ENCODE measurements around the gene ACSL1.

DNA sequence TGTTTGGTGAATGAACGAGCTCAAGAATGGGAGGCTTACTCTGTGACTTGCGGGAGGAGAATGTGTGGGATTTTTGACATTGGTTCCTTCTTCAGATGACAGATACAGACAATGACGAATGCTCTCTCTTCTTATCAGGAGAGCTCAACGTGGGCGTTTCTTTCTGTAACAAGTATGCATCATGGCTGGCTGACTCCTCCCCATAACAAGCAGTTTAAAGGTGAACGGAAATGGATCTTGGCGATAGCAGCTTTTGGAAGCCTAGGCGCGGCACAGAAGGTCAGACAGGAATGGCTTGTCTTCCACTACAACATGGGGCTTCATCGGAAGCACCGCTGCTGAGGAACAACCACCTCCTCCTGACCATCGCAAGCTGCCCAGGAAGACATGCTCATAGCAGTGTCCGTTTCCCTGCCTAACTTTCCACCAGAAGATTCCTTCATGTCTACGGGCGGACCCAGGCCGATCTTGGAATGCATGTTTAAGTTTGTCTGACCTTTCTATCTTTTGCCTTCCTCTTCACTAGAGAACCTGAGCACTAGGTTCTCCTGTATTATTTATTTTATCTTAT is 18.3 kb upstream of the ACSL1 start:
- TF ChIP-seq, protein P1, sequence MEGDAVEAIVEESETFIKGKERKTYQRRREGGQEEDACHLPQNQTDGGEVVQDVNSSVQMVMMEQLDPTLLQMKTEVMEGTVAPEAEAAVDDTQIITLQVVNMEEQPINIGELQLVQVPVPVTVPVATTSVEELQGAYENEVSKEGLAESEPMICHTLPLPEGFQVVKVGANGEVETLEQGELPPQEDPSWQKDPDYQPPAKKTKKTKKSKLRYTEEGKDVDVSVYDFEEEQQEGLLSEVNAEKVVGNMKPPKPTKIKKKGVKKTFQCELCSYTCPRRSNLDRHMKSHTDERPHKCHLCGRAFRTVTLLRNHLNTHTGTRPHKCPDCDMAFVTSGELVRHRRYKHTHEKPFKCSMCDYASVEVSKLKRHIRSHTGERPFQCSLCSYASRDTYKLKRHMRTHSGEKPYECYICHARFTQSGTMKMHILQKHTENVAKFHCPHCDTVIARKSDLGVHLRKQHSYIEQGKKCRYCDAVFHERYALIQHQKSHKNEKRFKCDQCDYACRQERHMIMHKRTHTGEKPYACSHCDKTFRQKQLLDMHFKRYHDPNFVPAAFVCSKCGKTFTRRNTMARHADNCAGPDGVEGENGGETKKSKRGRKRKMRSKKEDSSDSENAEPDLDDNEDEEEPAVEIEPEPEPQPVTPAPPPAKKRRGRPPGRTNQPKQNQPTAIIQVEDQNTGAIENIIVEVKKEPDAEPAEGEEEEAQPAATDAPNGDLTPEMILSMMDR (IDR thresholded peaks at IDR 0.05; ENCODE audit: low read depth, low read length), result no peak
- no peak for TF ChIP-seq EZH2phosphoT487 (IDR thresholded peaks at IDR 0.05; ENCODE audit: low read depth)

Data from OCI-LY3 (cell line).